Effector memory CD4-positive, alpha-beta T cell (primary cell): ENCODE results near the gene NLGN4Y.
"Not testable (repeated sequence)": the region's sequence is repeated elsewhere in the genome, so short reads cannot be mapped to it uniquely, and the experiment has no call there.

Experiments used
- DNase-seq, 3 donors: peaks; one replicate each; pipeline ENCODE4 v3.0.0-alpha.2; 2020
- H3K27ac ChIP-seq: 2 replicates; pipeline ENCODE4 v1.7.0; 2013; ENCODE audit warnings: mild to moderate bottlenecking, low read length, moderate library complexity; ENCODE audit not compliant: insufficient read depth, poor library complexity, severe bottlenecking
- H3K27me3 ChIP-seq: replicated peaks from 2 replicates; pipeline ENCODE4 v1.7.0; 2013; ENCODE audit warnings: mild to moderate bottlenecking, low read length; ENCODE audit not compliant: insufficient read depth, control insufficient read depth, poor library complexity, severe bottlenecking
- H3K36me3 ChIP-seq: 2 replicates; pipeline ENCODE4 v1.7.0; 2013; ENCODE audit warnings: mild to moderate bottlenecking, low read length, moderate library complexity; ENCODE audit not compliant: control insufficient read depth, insufficient read depth
- H3K4me1 ChIP-seq: 2 replicates; pipeline ENCODE4 v1.7.0; 2013; ENCODE audit warnings: low read length, mild to moderate bottlenecking; ENCODE audit not compliant: control insufficient read depth, insufficient read depth, poor library complexity, severe bottlenecking
- H3K4me3 ChIP-seq: 2 replicates; pipeline ENCODE4 v1.7.0; 2013; ENCODE audit warnings: low read length, low read depth, mild to moderate bottlenecking; ENCODE audit not compliant: insufficient read depth, poor library complexity, severe bottlenecking
- H3K9me3 ChIP-seq: 2 replicates; pipeline ENCODE4 v1.7.0; 2013; ENCODE audit warnings: mild to moderate bottlenecking, low read length, moderate library complexity; ENCODE audit not compliant: control insufficient read depth

NLGN4Y gene

GRCh38 chrY:14824583-14824982, 300.3 kb downstream of the NLGN4Y start:
- Histone ChIP-seq H3K27ac (no peak overlapping the region), H3K4me3 (no peak overlapping the region), H3K9me3 (no peaks in the 10 kb centered on the region), H3K36me3 (no peaks in the 10 kb centered on the region), H3K27me3 (no peaks in the 10 kb centered on the region), H3K4me1 (no peaks in the 10 kb centered on the region)
- no peak for DNase-seq

DNA sequence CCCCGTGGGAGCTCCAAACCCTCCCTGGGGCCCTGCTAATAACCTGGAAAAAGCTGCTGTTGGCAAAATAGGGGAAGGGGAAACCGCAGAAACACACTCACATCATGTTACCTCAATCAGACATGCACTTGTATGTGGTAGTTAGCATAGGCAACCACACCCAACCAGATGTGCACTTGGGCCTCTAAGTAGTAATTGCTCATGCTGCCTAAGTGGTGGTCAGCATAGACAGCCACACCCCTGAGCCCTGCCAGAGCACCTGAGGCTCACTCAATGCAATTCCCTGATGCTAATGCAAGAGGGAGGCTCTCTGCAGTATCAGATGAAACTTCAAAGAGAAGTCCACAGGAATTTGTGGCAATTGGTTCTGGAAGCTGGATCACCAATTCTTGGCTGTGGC, 301.4 kb downstream of the NLGN4Y start:
- Histone ChIP-seq H3K27me3 (no peaks in the 10 kb centered on the region), H3K27ac (no peak overlapping the region), H3K9me3 (no peaks in the 10 kb centered on the region), H3K4me3 (no peak overlapping the region), H3K36me3 (no peaks in the 10 kb centered on the region), H3K4me1 (no peaks in the 10 kb centered on the region)
- DNase-seq, result no peak

DNA sequence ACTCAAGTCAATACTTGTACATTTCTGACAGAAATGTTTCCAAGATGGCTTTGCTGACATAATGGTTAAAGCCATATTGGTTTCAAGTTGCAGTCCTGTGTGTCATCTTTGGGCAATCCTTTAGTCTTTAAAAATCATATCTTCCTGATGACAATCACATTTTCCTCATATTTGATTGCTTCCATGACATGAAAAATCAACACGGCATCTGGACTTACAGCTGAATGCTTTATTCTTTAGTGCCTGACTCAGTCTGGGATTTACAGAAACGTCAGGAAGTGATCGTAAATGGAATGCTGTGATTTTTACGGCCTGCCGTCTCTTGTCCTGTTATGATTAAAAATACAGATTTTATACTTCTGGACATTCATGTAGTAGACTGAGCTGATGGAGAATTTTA, 304.2 kb downstream of the NLGN4Y start:
- H3K4me1 ChIP-seq, result no peaks in the 10 kb centered on the region
- no peak overlapping the region for H3K27ac ChIP-seq
- no peaks in the 10 kb centered on the region for H3K9me3 ChIP-seq
- H3K4me3 ChIP-seq, result no peak overlapping the region
- DNase-seq, result no peak
- H3K36me3 ChIP-seq, result no peaks in the 10 kb centered on the region
- no peaks in the 10 kb centered on the region for H3K27me3 ChIP-seq

- Histone ChIP-seq H3K4me3 (no peak overlapping the region), H3K4me1 (no peaks in the 10 kb centered on the region), H3K27me3 (no peaks in the 10 kb centered on the region), H3K36me3 (no peaks in the 10 kb centered on the region), H3K9me3 (no peaks in the 10 kb centered on the region), H3K27ac (no peak overlapping the region)
- no peak for DNase-seq
These were observed 305.1 kb downstream of the NLGN4Y start for GRCh38 chrY:14829366-14829885.

- no peaks in the 10 kb centered on the region for H3K36me3 ChIP-seq
- H3K9me3 ChIP-seq, result no peaks in the 10 kb centered on the region
- no peaks in the 10 kb centered on the region for H3K4me1 ChIP-seq
- no peaks in the 10 kb centered on the region for H3K27me3 ChIP-seq
- H3K4me3 ChIP-seq, result no peak overlapping the region
- no peak overlapping the region for H3K27ac ChIP-seq
- no peak for DNase-seq
These were observed 310.1 kb downstream of the NLGN4Y start for GRCh38 chrY:14834103-14835060.

DNA sequence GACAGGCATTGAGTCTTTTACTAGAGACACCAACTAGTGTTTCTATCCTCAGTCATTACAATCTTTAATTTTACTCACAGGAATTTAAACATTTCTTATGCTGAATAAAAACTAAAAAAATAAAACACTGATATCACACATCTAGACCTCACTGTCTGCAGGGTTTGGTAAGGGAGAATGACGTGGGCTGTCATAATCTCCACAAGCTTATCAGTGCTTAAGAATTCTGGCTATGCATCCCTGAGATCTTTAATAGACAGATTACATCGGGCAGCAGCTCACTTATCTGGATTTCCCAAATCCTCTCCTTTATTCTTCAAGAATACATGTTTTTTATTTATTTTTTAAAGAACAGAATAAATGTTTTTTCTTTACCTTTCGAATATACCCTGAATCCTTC, 313.1 kb downstream of the NLGN4Y start:
- Histone ChIP-seq H3K4me1 (no peaks in the 10 kb centered on the region), H3K27ac (no peak overlapping the region), H3K4me3 (no peak overlapping the region), H3K36me3 (no peaks in the 10 kb centered on the region), H3K9me3 (no peaks in the 10 kb centered on the region), H3K27me3 (no peaks in the 10 kb centered on the region)
- DNase-seq, result no peak

DNA sequence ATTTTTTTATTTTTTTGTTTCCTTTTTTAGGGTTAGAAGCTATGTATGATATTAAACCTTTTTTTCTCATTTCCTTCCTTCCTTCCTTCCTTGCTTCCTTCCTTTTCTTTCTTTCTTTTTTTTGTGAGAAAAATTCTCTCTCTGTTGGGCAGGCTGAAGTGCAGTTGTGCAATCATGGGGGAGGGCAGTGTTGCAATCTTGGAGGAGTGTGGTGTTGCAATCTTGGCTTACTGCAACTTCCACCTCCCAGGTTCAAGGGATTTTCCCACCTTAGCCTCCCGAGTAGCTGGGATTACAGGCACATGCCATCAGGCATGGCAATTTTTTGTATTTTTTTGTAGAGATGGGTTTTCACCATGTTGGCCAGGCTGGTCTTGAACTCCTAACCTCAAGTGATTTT, 326.4 kb downstream of the NLGN4Y start:
- no peak for DNase-seq
- no peaks in the 10 kb centered on the region for H3K4me1 ChIP-seq

DNA sequence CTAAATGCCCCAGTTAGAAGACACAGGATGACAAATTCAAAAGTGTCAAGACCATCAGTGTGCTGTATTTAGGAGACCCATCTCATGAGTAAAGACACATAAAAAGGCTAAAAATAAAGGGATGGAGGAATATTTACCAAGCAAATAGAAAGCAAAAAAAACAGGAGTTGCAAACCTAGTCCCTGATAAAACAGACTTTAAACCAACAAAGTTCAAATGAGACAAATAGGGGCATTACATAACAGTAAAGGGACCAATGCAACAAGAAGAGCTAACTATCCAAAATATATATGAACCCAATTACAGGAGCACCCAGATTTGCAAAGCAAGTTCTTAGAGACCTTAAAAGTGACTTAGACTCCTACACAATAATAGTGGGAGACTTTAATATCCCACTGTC, 336.1 kb downstream of the NLGN4Y start:
- Histone ChIP-seq H3K36me3 (no peaks in the 10 kb centered on the region), H3K4me3 (no peak overlapping the region), H3K4me1 (no peaks in the 10 kb centered on the region), H3K27ac (no peak overlapping the region), H3K9me3 (no peaks in the 10 kb centered on the region), H3K27me3 (no peaks in the 10 kb centered on the region)
- DNase-seq, result no peak

More for the DNA sequence above, 326.4 kb downstream of the NLGN4Y start:
- Histone ChIP-seq H3K36me3 (no peaks in the 10 kb centered on the region), H3K9me3 (no peaks in the 10 kb centered on the region), H3K27me3 (no peaks in the 10 kb centered on the region), H3K27ac (no peak overlapping the region), H3K4me3 (no peak overlapping the region)

DNA sequence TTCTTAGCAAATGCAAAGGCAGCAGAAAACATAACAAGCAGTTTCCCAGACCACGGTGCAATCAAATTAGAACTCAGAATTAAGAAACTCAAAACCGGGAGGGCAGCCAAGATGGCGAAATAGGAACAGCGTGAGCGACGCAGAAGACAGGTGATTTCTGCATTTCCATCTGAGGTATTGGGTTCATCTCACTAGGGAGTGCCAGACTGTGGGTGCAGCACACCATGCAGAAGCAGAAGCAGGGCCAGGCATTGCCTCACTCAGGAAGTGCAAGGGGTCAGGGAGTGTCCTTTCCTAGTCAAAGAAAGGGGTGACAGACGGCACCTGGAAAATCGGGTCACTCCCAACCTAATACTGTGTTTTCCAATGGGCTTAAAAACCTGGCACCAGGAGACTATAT, 336.7 kb downstream of the NLGN4Y start:
- not testable (repeated sequence) for H3K27me3 ChIP-seq, H3K27ac ChIP-seq, H3K9me3 ChIP-seq, DNase-seq, H3K4me1 ChIP-seq, H3K36me3 ChIP-seq, H3K4me3 ChIP-seq

DNA sequence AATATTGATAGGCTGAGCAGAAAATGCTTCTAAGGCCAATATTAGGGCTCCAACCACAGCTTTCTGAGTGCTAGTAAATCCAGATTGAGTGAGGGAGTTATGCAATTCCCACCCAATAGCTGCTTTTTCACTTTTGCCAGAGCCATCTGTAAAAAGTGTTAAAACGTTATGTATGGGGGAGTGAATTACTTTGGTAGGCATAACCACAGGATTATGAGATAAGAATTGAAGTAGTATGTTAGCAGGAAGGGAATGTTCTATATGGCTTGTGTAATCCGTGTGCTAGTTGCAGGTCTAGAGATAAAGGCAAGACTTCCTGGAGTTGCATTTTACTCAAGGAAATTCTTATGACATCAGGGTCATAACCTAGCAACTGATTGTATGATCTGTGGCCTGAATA, 347.6 kb downstream of the NLGN4Y start:
- no peak overlapping the region for H3K4me3 ChIP-seq
- H3K9me3 ChIP-seq, result no peaks in the 10 kb centered on the region
- DNase-seq, result no peak
- no peaks in the 10 kb centered on the region for H3K27me3 ChIP-seq
- no peaks in the 10 kb centered on the region for H3K36me3 ChIP-seq
- H3K4me1 ChIP-seq, result no peaks in the 10 kb centered on the region
- H3K27ac ChIP-seq, result no peak overlapping the region
